Thyroid gland (tissue), 4 donors: ENCODE data around the gene MYMK. TPM values are rescaled to one million over a fixed set of nuclear protein-coding genes. Genes with fewer than 3 reads are reported as not detected.

Experiments used
- DNase-seq, 2 donors: peaks; one replicate each; pipeline ENCODE4 v3.0.0-alpha.2; 2019
- H3K27ac ChIP-seq, 3 donors: fragments of 200-600 bp; sonication (generic); 1 replicate in 2 of 3; 2 replicates in 1 of 3; pipeline ENCODE4 v1.5.1; 2016 to 2019; ENCODE audit warnings: mild to moderate bottlenecking in 1 of 3, moderate library complexity in 1 of 3
- H3K27me3 ChIP-seq: fragments of 200-600 bp; sonication (generic); one replicate; pipeline ENCODE4 v1.5.1; 2019
- H3K36me3 ChIP-seq, 2 donors: fragments of 200-600 bp; sonication (generic); one replicate each; pipeline ENCODE4 v1.5.1; 2016 to 2019
- H3K4me1 ChIP-seq, 2 donors: fragments of 200-600 bp; sonication (generic); one replicate each; pipeline ENCODE4 v1.5.1; 2017 to 2019
- H3K4me3 ChIP-seq, 3 donors: fragments of 200-600 bp; sonication (generic); replicated peaks in 1 of 3; 1 replicate in 2 of 3; 2 replicates in 1 of 3; pipeline ENCODE4 v1.5.1; 2016; ENCODE audit warnings: mild to moderate bottlenecking in 1 of 3
- H3K9me3 ChIP-seq: fragments of 200-600 bp; sonication (generic); one replicate; pipeline ENCODE4 v1.5.1; 2017
- POLR2A ChIP-seq, 2 donors: fragments of 450-650 bp; IDR thresholded peaks; one replicate each; pipeline ENCODE4 v1.6.1; 2017; ENCODE audit warnings: antibody characterized with exemption in 2 of 2, mild to moderate bottlenecking in 2 of 2, moderate library complexity in 1 of 2
- WGBS, 2 donors: methylation state at CpG; one replicate each; pipeline ENCODE4 v1.1.5; 2017; 5-methylcytosine and 5-hydroxymethylcytosine counted together
- intact Hi-C: fragments of 100-400 bp; cut with DNase I; formaldehyde crosslinking; loops from one replicate; pipeline ENCODE4 v1.15.1; 2023
- total RNA-seq, 4 donors: library from RNA; depleted of rRNA; stranded (reverse); fragments of >200 nt; gene quantifications; one replicate each; pipeline ENCODE4 v1.2.3, GENCODE V29; 2016
- TF ChIP-seq, protein P1 (sequence below), 6 experiments: fragments of 200-600 bp in 3 of 6; fragments of 450-650 bp in 3 of 6; sonication (generic) in 3 of 6; IDR thresholded peaks; one replicate each; pipeline ENCODE4 v1.5.1; 2016 to 2019; ENCODE audit warnings: antibody characterized with exemption in 6 of 6, mild to moderate bottlenecking in 2 of 6, inconsistent platforms in 1 of 6, moderate library complexity in 1 of 6

Gene MYMK
- total RNA-seq, 4 donors from 2014 or later: not detected

DNA sequence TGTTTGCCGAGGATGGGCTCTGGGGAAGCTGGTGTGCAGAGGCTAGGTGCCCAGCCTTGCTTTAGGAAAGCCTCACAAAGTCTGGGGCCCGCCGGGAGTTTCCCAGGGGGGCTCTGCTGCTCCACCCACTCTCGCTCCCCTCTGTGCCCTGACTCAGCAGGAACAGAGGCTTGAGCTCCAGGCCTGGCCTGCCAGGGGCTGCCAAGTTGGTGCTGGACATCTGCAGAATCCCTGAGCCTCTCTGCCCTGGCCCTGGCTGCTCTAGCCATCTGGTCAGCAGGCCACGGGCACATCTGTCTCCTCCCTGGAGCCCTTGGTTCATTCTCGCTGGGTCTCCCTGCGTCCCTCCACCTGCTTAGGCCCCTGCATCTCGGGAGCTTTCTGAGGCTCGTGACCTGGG lies 9.1 kb upstream of the MYMK start:
- H3K9me3 ChIP-seq: no peaks in the 10 kb centered on the region
- H3K27me3 ChIP-seq: no peaks in the 10 kb centered on the region
- DNase-seq: no peak
- intact Hi-C loops: no loop called here
- no peak overlapping the region for H3K4me3 ChIP-seq
- 58 to 66% methylated on average over 6 to 7 of the region's 9 CpGs for WGBS, 2 donors
- no peaks in the 10 kb centered on the region for H3K36me3 ChIP-seq
- TF ChIP-seq, protein P1, sequence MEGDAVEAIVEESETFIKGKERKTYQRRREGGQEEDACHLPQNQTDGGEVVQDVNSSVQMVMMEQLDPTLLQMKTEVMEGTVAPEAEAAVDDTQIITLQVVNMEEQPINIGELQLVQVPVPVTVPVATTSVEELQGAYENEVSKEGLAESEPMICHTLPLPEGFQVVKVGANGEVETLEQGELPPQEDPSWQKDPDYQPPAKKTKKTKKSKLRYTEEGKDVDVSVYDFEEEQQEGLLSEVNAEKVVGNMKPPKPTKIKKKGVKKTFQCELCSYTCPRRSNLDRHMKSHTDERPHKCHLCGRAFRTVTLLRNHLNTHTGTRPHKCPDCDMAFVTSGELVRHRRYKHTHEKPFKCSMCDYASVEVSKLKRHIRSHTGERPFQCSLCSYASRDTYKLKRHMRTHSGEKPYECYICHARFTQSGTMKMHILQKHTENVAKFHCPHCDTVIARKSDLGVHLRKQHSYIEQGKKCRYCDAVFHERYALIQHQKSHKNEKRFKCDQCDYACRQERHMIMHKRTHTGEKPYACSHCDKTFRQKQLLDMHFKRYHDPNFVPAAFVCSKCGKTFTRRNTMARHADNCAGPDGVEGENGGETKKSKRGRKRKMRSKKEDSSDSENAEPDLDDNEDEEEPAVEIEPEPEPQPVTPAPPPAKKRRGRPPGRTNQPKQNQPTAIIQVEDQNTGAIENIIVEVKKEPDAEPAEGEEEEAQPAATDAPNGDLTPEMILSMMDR (IDR thresholded peaks at IDR 0.05): no peak
- no peak for TF ChIP-seq POLR2A (IDR thresholded peaks at IDR 0.05)
- H3K4me1 ChIP-seq: peaks cover 9 to 27% of the 10 kb centered on the region in 2 donors
- H3K27ac ChIP-seq: peak overlapping the region; percentile 4 to 33 (median 12)

DNA sequence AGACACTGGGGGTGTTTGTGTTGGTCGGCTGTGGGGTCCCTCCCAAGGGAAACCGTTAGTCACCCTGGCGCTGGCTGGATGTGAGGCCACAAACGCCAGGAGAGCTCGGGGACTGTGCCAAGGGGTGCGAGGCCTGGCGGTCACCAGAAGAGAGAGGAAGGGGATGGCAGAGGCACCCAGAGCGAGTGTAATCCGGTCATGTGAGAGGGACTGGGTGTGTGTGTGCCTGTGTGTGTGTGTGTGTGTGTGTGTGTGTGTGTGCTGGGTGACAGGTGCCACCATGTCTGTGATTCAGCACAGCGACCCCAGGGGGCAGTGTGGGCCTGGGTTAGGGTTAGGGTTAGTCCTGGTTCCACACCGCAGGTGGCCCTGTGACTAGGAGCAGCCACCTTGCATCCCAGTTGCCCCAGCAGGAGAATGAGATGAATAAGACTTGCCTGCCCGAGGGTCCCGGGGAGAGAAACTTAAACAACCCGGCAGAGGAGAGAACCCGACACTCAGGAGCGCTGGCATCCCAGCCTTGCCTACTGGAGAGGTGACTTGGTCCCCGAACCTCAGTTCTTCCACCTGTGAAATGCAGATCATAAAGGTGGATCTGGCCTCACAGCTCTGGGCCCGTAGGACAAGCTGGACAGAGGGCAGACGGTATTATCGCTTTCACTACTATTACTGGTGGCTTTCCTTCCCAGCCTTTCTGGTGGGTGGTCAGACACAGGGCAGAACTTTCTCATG lies 8.3 kb upstream of the MYMK start:
- no peaks in the 10 kb centered on the region for H3K27me3 ChIP-seq
- TF ChIP-seq, protein P1 (IDR thresholded peaks at IDR 0.05): peak in 4 of 6 experiments; percentile 36 to 57 (median 42)
- TF ChIP-seq POLR2A (IDR thresholded peaks at IDR 0.05): no peak
- H3K27ac ChIP-seq: peak overlapping the region in 1 of 3 donors; percentile 4
- no peaks in the 10 kb centered on the region for H3K9me3 ChIP-seq
- H3K4me3 ChIP-seq: no peak overlapping the region
- H3K4me1 ChIP-seq: peaks cover 14 to 33% of the 10 kb centered on the region in 2 donors
- peak; percentile 31 to 58 for DNase-seq
- intact Hi-C loops: no loop called here
- 74 to 80% methylated on average over 17 to 19 of the region's 20 CpGs for WGBS, 2 donors
- no peaks in the 10 kb centered on the region for H3K36me3 ChIP-seq

DNA sequence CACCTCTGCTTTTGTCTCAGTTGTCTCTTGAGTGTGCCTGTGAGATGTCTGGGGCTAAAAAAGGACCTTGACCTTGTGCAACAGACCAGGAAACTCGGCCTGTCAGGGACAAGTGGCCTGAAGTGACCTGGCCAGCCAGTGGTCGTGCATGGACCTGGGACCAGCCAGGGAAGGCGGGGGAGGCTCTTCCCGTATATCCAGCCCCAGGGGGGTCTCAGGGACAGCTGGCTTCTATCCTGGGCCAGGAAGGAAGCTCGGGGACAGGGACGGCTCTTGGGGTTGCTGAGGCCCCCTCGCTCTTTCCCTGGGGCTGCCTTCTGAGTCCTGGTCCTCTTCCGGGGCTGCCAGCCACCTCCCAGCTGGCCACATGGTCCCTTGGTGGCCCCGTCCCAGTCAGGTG lies 6.5 kb upstream of the MYMK start:
- Histone ChIP-seq H3K27ac (no peak overlapping the region), H3K36me3 (no peaks in the 10 kb centered on the region), H3K27me3 (no peaks in the 10 kb centered on the region), H3K4me3 (no peak overlapping the region), H3K4me1 (peaks cover 30 to 52% of the 10 kb centered on the region in 2 donors), H3K9me3 (no peaks in the 10 kb centered on the region)
- 63 to 77% methylated on average over 3 of the region's 9 CpGs for WGBS, 2 donors
- DNase-seq: no peak
- TF ChIP-seq, protein P1 (IDR thresholded peaks at IDR 0.05): no peak
- no peak for TF ChIP-seq POLR2A (IDR thresholded peaks at IDR 0.05)
- intact Hi-C loops: no loop called here

DNA sequence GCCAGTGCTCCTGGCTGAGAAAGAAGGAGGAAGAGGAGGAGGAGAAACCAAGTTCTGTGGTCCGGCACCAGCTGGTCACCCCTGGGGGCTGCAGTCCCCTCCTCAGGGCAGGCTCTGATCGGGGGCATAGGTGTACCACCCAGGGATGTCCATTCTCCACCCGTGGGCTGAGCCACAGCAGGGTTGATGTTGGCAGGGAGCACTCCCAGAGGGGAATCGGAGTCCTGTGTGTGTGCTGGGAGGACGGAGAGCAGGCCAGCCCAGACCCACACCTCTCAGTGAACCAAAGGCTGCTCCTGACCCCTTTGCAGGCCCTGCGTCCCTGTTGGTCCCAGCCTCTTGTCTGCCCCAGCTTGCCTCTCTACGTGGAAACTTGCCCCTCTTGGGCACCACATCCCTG lies 5.1 kb upstream of the MYMK start:
- H3K4me1 ChIP-seq: peaks cover 25 to 52% of the 10 kb centered on the region in 2 donors
- no peaks in the 10 kb centered on the region for H3K27me3 ChIP-seq
- DNase-seq: no peak
- H3K36me3 ChIP-seq: no peaks in the 10 kb centered on the region
- TF ChIP-seq, protein P1 (IDR thresholded peaks at IDR 0.05): no peak
- TF ChIP-seq POLR2A (IDR thresholded peaks at IDR 0.05): no peak
- H3K27ac ChIP-seq: no peak overlapping the region
- H3K4me3 ChIP-seq: no peak overlapping the region
- intact Hi-C loops: no loop called here
- WGBS, 2 donors: 93 to 95% methylated on average over 7 of the region's 7 CpGs
- H3K9me3 ChIP-seq: no peaks in the 10 kb centered on the region

- H3K9me3 ChIP-seq: no peaks in the 10 kb centered on the region
- no peak for DNase-seq
- H3K27me3 ChIP-seq: no peaks in the 10 kb centered on the region
- H3K4me1 ChIP-seq: peaks cover 21 to 48% of the 10 kb centered on the region in 2 donors
- no peaks in the 10 kb centered on the region for H3K36me3 ChIP-seq
- intact Hi-C loops: no loop called here
- TF ChIP-seq, protein P1 (IDR thresholded peaks at IDR 0.05): no peak
- 81 to 97% methylated on average over 2 to 4 of the region's 7 CpGs for WGBS, 2 donors
- H3K4me3 ChIP-seq: no peak overlapping the region
- no peak overlapping the region for H3K27ac ChIP-seq
Measured at GRCh38 chr9:133529457-133529856, 4.7 kb upstream of the MYMK start.
